ENCODE measurements around the gene CACNA1S. TPM values are rescaled to one million over a fixed set of nuclear protein-coding genes. Genes with fewer than 3 reads are reported as not detected.

Gene CACNA1S
- total and polyA plus RNA-seq, 2 of the 13 experiments (the other 11 are each of a cell fraction or from before 2014, with no cell fraction given), result not detected

- TF ChIP-seq ZNF784 (CRISPR knock-in tag; IDR thresholded peaks at IDR 0.05; ENCODE audit: borderline replicate concordance) (no peak), SP1 (IDR thresholded peaks at IDR 0.05) (no peak), SP1 (CRISPR knock-in tag; IDR thresholded peaks at IDR 0.05) (no peak), MAFK (conservative IDR thresholded peaks at IDR 0.05 in 1 of 2, IDR thresholded peaks at IDR 0.05 in 1 of 2; ENCODE audit: low read length in 2 of 2) (no peak), PRDM10 (CRISPR knock-in tag; IDR thresholded peaks at IDR 0.05; ENCODE audit: low read depth) (no peak), ZNF816 (CRISPR knock-in tag; IDR thresholded peaks at IDR 0.05; ENCODE audit: borderline replicate concordance) (no peak), ZNF530 (CRISPR knock-in tag; IDR thresholded peaks at IDR 0.05; ENCODE audit: low read depth) (no peak)
Measured at GRCh38 chr1:201136355-201137023, 24.3 kb upstream of the CACNA1S start (continued).

- Histone ChIP-seq H3K27me3 (ENCODE audit: control insufficient read depth in 1 of 2, insufficient read depth in 2 of 2, low read length in 2 of 2) (no peaks in the 10 kb centered on the region; a peak in 1 of 5 replicates), H3K36me3 (replicated peaks in 1 of 2; ENCODE audit: control insufficient read depth in 1 of 2, insufficient read depth in 2 of 2, low read length in 2 of 2) (peaks cover 9 to 40% of the 10 kb centered on the region in 2 experiments), H4K20me1 (ENCODE audit: insufficient read depth, low read length) (no peaks in the 10 kb centered on the region), H3K79me2 (ENCODE audit: insufficient read depth, low read length) (no peaks in the 10 kb centered on the region), H3K9me3 (ENCODE audit: low read length) (no peaks in the 10 kb centered on the region), H2AFZ (ENCODE audit: low read length) (no peak overlapping the region), H3K9ac (ENCODE audit: insufficient read depth, low read depth, low read length) (no peak overlapping the region), H3K4me2 (ENCODE audit: low read depth, low read length) (no peak overlapping the region), H3K27ac (ENCODE audit: extremely low read length, insufficient read depth, low read length) (no peak overlapping the region), H3K4me3 (replicated peaks in 1 of 3; ENCODE audit: insufficient read depth in 1 of 3, low read depth in 2 of 3, low read length in 3 of 3) (no peak overlapping the region), H3K4me1 (ENCODE audit: insufficient read depth, low read length) (no peaks in the 10 kb centered on the region)
- WGBS (ENCODE audit: low lambda C conversion rate), result 82% methylated on average over 6 of the region's 6 CpGs
- CTCF ChIA-PET (ENCODE audit: low intra/inter-chr PET ratio, low total read pairs), result no interaction called here
- DNase-seq (ENCODE audit: low spot score) (no peak), ATAC-seq (peak; percentile 57), FAIRE-seq (no peak)
- POLR2A ChIA-PET, result no interaction called here
- BruUV-seq (replicated peaks), result no TSS peak
- intact Hi-C loops (cut with micrococcal nuclease; ENCODE audit: unreplicated experiment), result no loop called here
- in situ Hi-C loops (cut with HindIII; ENCODE audit: extremely low pct_ligation_motif_present, low pct_unique_long_range_greater_than_20kb), result no loop called here
- TF ChIP-seq SMARCE1 (IDR thresholded peaks at IDR 0.05; ENCODE audit: borderline replicate concordance) (no peak), TCF7 (IDR thresholded peaks at IDR 0.05; ENCODE audit: low read depth) (no peak), JUND (CRISPR knock-in tag; IDR thresholded peaks at IDR 0.05) (no peak), KLF15 (CRISPR knock-in tag; IDR thresholded peaks at IDR 0.05; ENCODE audit: borderline replicate concordance) (no peak), POGK (CRISPR knock-in tag; conservative IDR thresholded peaks at IDR 0.05) (no peak)
Measured at GRCh38 chr1:201134405-201134804, 22.2 kb upstream of the CACNA1S start.
